GM19372 (cell line): Measurements from ENCODE around the gene CCDC116.
A peak's percentile ranks its signal among the peaks of the same experiment; 100 is the strongest.

Experiments used
- ATAC-seq: cut with Tn5 transposase; IDR thresholded peaks from one replicate; pipeline ENCODE4 v1.9.1; 2021; ENCODE audit warnings: mild to moderate bottlenecking, low read depth, moderate library complexity; ENCODE audit not compliant: unreplicated experiment

Gene CCDC116

DNA sequence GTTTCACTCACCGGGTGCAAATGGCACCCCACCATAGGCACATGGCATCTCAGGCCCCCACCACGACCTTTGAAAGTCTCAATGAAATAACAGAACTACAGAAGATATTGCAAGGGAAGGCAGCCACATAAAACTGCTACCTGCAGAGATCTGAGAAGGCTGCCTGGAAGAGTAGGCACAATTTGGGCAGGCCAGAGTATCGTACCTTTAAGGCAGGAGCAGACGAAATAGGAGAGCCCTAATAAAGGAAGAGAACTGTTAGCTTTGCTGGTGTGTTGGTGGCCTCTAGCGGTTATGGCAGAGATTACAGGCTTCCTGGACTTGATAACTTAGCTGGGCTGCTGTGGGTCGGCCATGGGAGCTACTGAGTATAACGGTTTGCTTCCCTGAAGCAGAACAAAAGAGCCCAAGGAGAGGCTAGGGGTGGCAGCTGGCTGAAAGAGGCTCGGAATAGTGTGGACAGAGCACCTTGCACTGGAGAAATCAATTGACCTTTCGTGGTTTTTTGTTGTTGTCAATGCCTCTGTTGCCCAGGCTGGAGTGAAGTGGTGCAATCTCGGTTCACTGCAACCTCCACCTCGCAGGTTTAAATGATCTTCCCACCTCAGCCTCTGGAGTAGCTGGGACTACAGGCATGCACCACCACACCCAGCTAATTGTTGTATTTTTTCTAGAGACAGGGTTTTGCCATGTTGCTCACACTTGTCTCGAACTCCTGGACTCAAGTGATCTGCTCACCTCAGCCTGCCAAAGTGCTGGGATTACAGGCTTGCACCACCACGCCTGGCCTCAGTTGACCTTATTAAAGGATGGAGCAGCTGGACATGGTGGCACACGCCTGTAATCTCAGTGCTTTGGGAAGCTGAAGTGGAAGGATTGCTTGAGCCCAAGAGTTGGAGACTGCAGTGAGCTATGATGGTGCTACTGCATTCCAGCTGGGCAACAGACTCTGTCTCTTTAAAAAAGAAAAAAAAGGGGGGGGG lies 14.3 kb downstream of the CCDC116 start:
- no peak for ATAC-seq

DNA sequence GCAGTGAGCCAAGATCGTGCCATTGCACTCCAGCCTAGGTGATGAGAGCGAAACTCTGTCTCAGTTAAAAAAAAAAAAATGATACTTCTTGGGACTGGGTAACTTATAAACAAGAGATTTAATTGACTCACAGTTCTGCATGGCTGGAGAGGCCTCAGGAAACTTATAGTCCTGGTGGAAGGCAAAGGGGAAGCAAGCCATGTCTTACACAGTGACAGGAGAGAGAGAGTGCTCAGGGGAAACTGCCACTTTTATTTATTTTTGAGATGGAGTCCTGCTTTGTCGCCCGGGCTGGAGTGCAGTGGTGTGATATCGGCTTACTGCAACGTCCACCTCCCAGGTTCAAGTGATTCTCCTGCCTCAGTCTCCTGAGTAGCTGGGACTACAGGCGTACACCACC lies 17.7 kb downstream of the CCDC116 start:
- no peak for ATAC-seq

DNA sequence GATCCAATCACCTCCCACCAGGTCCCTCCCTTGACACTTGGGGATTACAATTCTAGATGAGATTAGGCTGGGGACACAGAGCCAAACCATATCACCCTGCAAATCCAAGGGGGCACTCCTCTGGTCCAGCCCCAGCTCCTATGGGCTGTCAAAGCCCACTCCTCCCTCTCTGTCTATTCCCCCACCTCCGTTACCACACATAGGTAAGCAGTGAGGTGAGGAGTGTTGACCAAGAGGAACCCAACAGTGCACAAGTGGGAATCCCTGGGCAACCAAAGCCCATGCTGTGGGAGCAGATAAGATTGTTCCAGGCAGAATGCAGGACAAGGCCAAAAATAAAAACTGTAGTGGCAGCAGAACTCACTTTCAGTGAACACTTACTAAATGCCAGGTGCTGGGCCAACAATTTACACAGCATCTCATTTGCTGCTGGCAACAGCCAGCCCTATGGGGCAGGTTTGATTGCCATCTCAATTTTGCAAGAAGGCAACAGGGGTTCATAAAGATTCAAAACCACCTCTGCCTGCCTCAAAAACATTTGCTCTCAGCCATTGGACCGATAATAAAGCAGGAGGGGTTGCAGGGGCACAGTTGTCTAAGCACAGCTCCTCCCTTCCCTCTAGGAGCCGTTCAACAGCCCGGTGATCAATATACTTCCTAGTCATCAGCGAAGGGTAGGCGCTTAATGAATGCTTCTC lies 18.4 kb downstream of the CCDC116 start:
- ATAC-seq = no peak

DNA sequence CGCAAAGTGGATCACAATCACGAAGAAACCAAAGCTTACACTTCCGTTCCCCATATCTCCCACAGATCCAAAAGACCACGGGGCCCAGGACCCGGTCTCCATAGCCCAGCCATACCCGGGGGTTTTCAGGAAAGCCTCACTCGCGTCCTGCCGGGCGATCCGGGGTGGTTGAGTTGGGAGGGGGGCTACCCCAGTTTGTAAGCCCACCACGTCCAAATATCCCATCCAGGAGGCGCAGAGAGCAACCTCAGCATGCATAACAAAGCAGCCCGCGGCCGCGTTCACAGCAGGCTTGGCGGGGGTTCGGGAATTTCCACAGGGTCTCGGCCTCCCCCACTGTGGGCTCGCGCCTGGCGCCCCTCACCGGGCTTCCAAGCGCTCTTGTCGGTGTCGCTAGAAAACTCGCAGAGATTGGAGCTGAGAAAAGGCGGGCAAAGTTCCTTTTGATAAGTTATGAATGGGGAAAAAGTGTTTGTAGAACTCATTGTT lies 19.0 kb downstream of the CCDC116 start:
- peak; percentile 37 for ATAC-seq

DNA sequence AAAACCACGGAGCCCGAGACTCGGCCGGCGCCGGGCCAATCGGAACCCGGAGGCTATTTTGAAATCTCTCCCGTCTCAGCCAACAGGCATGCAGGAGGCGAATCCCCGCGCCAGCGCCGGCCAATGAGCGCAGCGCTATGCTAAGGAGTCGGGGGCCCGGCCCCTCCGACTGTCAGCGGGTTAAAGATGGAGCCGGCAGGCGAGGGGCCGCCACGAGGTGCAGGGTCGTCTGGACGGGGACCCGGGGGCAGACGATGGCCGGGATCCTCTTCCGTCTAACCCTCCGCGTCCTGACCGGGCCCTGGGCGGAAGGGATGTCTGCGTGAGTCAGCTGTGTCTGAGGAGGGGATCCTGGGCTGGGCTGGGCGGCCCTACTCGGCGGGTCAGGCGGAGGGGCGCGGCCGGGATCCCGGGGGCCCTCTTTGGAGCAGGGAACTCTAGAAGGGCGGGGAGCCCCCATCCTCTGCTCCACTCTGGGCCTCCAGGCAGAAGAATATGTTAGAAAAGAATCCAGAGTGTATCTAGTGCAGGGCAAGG lies 19.5 kb downstream of the CCDC116 start:
- ATAC-seq = peak; percentile 90

DNA sequence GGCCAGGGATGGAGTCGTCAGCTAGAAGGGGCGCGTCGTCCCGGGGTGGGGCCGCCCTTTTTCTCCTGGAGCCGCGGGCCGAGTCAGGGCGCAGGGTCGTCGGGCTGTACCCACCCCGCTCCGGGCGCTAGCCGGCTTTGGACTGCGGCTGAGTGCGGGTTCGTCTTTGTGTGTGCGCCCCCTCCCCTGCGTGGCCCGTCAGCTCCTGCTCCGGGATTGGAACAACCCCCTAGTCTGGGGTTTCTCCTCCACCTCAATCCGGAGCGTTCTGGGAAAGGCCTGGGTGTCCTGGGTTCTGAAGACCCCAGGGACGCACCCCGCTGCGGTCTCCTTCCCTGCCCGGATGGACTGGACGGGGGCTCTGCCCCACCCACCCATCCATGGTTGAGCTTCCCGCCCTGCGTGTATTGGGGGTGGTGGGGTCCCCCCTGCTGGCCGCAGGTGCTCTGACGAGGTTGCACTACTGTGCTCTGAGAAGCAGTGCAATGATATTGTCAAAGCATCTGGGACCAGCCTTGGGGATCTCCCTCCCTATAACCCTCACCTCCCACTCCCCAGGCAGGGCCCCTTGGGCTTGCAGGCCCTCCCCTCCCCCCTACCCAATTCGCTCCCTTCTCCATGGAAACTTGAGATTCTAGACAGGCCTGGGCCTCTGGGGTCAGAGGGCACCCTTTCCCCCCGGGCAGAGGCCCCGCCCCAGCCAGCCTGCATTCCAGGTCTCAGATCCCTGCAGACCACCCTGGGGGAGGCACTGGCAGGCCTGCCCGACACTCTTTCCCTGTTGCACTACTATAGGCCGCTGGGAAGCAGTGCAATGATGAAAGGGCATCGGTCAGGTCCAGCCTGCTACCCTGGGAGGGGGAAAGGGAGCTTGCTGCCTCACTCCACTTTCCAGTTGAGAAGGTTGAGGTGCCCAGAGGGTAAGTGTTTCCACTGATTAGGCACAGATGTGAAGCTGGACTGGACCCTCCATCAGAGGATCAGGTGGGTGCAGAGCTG lies 20.3 kb downstream of the CCDC116 start:
- ATAC-seq = no peak

DNA sequence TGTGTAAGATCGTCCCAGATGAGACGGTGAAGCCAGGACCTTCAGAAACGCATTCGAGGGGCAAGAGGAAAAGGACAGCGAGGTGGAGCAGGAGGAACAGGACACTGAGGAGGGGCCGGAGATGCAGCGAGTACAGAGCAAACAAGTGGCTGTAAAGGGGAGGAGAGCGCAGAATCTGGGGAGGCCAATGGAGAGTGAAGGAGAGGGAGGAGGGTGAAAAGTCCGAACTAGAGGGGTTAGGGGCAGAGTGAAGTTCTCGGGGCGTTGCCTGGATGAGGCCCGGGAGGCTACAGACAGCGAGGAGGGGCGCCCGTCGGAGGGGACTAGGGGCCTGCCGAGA lies 24.4 kb downstream of the CCDC116 start:
- ATAC-seq = no peak

DNA sequence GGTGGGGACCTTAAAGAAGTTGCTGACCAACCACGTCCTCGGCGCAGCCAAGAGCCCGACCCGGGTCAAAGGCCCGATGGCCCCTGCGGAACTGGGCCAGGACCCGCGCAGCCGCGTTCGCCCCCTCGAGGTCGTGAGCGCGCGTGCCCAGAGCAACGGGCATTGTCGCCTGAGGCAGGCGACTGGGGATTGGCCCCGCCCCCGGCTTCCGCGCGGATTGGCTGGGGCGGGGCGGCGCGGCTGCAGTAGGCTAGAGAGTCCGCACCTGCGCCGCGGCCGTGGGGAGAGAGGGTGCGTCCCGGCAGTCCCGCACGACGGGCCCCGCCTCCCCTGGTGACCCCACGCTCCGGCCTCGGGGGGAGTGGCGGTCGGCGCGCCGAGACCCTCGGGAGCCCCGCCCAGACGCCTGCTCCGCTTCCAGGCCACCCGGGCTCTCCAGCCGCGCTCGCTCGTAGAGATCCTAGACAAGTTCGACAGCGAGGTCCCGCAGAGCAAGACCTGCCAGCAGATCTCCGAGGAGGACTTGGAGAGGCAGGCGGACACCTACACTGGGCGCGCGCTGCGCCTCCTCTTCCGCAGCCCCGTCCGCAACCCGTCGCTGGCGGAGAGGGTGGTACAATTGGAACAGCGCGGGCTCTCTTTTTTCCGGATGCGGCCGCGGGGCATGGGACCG lies 24.9 kb downstream of the CCDC116 start:
- peak; percentile 90 for ATAC-seq

DNA sequence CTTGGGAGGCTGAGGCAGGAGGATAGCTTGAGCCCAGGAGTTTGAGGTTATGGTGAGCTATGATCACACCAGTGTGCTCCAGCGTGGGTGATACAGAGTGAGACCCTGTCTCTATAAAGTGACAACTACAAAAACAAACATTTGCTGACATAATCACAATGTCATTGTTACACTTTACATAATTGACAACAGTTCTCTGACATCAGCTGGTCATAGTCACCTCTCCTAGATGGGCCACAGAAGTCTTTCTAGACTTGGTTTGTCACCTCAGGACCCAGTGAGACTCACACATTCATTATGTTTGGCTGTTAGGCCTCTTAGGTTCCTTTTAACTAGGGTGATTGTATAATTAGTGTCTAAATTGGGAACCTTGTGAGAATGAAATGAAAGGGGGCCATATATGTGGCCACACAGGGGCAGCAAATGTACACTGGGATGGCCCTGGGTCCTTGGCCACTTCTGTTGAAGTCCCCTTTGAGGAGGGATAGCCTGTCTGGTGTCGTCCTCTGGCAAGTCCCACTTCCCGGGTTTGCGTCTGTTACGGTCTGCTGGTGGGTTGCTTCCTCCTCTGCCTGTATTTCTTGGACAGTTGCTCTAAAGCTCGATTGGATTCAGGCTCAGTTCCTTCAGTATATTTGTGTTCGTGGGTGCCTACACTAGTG lies 27.4 kb downstream of the CCDC116 start:
- no peak for ATAC-seq

DNA sequence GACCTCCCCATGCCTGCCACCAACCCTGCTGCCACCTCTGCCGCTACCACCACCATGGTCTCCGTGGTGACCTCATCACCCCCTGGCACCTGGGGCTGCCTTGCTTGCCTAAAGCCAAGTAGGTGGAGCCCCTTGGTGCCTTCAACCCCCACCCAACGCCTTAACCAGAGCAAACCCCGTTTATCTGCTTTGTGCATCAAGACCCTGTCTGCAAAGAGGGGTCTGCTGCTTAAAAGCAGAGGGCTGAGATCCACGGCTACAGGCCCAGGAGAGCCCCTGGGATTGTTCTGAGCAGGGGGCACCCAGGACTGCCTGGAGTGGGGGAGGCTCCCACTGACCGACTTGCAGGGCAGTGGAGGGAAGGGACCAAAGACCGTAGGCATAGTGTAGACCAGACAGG lies 28.3 kb downstream of the CCDC116 start:
- no peak for ATAC-seq

DNA sequence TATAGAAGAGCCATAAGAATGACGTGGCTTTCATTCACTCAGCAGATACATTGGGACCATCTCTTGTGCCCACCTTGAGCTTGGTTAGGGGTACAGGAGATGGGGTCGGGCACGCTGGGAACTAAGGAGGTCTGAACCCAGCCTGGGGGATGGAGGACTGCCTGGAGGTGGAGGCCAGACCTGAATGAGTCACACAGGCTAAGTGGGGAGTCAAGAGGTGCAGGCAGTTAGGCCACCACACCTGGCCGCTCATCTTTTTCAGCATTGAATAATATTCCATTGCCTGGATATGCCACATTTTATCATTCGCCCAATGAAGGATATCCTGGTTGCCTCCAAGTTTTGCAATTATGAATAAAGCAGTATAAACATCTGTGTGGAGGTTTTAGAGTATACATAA lies 29.4 kb downstream of the CCDC116 start:
- no peak for ATAC-seq

DNA sequence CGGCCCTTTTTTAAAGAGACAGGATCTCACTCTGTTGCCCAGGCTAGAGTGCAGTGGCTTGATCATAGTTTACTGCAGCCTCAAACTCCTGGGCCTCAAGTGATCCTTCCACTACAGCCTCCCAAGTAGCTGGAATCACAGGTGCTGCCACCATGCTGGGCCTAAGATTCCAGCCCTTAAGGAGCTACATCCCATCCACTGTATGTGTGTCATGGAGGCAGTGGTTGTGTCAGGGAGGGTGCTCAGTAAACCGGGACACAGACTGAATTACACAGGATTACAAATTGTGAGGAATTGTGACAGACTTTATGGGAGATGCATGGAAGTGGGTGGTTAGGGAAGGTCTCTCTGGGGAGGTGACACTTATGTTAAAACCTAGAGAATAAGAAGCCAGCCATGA lies 31.2 kb downstream of the CCDC116 start:
- ATAC-seq = no peak

DNA sequence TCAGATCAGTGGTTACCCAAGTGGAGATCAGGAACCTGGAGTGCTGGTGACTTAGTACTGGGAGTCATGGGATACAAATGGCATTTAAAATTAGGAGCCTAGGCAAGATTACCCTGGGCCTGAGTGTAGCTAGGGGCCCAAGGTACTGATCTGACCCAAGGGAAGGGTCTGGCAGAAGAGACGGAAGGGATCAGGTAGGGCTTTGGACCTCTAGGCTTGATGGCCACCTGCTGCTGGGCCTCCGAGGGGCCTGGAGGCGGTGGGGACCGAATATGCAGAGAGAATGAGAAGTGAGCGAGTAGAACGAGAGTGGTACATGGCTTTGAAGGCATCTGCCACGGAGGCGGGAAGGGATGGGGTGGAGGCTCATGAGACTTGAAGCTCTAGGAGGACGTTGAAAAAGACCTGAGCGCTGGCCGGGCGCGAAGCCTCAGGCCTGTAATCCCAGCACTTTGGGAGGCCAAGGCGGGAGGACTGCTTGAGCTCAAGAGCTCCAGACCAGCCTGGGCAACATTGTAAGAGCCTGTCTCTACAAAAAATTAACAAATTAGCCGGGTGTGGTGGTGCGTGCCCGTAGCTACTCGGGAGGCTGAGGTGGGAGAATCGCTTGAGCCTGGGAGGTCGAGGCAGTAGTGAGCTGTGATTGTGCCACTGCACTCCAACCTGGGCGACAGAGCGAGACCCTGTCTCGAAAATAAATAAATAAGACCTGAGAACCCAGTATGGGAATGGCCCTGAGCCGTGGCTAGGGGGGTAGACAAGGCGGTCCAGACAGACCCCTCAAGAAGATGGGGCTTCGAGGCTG lies 32.7 kb downstream of the CCDC116 start:
- ATAC-seq = no peak

DNA sequence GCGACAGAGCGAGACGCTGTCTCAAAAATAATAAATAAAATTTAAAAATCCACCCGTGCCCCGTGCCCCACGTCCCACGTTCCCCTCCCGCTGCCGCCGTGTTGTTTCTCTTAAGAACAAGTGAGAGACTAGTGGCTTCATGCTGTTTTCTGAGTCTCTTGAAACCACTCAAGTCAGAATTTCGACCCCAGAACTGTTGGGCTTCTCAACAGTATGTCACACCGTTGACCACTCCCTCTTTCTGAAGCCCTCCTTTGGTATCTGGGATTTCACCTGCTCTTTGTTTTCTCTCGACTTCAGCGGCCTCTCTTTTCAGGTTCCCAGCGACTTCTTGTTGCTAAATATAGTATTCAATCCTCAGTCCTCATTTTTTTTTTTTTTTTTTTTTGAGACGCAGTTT lies 34.2 kb downstream of the CCDC116 start:
- ATAC-seq = no peak

DNA sequence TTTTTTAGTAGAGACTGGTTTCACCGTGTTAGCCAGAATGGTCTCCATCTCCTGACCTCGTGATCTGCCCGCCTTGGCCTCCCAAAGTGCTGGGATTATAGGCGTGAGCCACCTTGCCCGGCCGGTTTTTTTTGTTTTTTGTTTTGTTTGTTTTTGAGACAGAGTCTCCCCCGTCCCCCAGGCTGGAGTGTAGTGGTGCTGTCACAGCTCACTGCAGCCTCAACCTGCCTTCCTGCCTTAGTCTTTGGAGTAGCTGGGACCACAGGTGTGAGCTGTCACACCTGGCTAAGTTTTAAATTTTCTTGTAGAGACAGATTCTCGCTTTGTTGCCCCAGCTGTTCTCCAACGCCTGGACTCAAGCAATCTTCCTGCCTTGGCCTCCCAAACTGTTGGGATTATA lies 36.5 kb downstream of the CCDC116 start:
- ATAC-seq = no peak

DNA sequence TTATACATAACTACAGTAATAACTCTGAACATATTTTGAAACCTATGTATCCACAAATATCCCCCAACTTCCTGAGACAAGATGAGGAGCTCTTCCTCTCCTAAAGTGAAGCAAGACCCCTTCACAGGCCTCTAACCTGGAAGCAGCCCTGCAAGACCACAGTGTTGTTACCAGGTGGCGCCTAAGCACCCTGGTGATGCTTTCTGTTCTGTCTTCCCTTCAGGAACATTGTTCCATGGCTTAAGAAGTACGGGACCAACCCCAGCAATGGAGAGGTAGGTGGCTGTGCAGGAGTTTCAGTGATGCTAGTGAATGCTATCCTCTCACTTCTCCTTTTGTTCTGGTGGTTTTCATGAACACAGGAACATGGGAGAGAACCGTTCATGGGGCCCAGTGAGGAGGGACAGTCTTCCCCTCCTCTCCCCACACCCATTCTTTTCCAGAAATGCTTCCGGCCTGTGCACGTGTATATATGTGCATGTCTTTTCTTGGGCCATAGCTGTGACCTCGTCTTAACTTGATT lies 39.6 kb downstream of the CCDC116 start:
- no peak for ATAC-seq

DNA sequence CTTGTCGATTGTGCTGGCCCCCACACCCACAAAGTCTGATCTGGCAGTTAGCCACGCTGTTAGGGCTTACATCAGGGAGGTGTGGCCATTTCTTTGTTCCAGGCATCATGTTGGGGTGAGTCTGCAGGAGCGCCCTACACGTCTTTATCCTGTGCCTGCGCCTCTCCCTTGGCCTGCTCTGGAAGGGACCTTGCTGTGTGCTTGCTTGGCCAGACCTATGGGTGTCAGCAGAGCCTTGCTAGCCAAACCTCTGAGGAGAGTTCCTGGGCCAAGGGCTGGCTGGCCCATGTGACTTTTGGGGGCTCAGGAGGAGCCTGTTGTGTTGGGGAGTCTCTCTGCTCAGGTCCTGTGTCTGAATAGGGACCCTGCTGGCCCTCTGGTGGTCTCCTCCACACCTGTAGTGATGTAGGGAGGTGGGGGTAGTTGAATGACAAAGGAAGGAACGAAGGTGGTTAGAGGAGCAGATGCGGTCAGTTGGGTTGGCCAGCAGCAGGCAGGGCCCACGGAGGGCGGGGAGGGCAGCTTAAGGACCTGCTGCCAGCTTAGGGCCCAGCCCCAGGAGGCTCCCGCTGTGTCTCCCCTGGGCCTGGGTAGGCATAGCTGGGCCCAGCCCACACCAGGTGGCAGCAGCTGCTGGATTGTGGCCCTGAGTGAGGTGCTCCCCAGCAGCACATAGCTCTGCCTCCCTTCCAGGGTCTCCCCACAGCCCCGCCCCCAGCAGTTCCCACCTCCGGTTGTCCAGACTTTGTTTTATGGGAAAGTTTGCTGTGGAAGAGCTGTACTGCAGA lies 41.2 kb downstream of the CCDC116 start:
- no peak for ATAC-seq
